ENCODE measurements around the gene CLCN3.

Gene CLCN3

GRCh38 chr4:169644802-169645201 lies 24.4 kb downstream of the CLCN3 start:
- no peak overlapping the region for H3K4me3 ChIP-seq (ENCODE audit: low read depth, low read length)
- DNase-seq (ENCODE audit: low read depth): no peak
- TF ChIP-seq MAX (IDR thresholded peaks at IDR 0.05; ENCODE audit: low read depth, low read length): no peak

GRCh38 chr4:169645627-169646026 lies 25.2 kb downstream of the CLCN3 start:
- no peak for TF ChIP-seq MAX (IDR thresholded peaks at IDR 0.05; ENCODE audit: low read depth, low read length)
- no peak overlapping the region for H3K4me3 ChIP-seq (ENCODE audit: low read depth, low read length)
- no peak for DNase-seq (ENCODE audit: low read depth)

GRCh38 chr4:169649545-169650226 lies 29.3 kb downstream of the CLCN3 start:
- TF ChIP-seq CTCF (IDR thresholded peaks at IDR 0.05; ENCODE audit: low read depth, low read length) (no peak), MYC (IDR thresholded peaks at IDR 0.05; ENCODE audit: low read depth, low read length) (no peak), MAX (IDR thresholded peaks at IDR 0.05; ENCODE audit: low read depth, low read length) (no peak), POLR2A (IDR thresholded peaks at IDR 0.05; ENCODE audit: extremely low read depth, insufficient read length) (no peak)
- DNase-seq (ENCODE audit: low read depth): no peak
- H3K4me3 ChIP-seq (ENCODE audit: low read depth, low read length): no peak overlapping the region

GRCh38 chr4:169650227-169650936 lies 30.0 kb downstream of the CLCN3 start:
- H3K4me3 ChIP-seq (ENCODE audit: low read depth, low read length): no peak overlapping the region
- TF ChIP-seq CTCF (IDR thresholded peaks at IDR 0.05; ENCODE audit: low read depth, low read length) (no peak), POLR2A (IDR thresholded peaks at IDR 0.05; ENCODE audit: extremely low read depth, insufficient read length) (no peak), MAX (IDR thresholded peaks at IDR 0.05; ENCODE audit: low read depth, low read length) (no peak), MYC (IDR thresholded peaks at IDR 0.05; ENCODE audit: low read depth, low read length) (no peak)

GRCh38 chr4:169652535-169652934 lies 32.2 kb downstream of the CLCN3 start:
- TF ChIP-seq MYC (IDR thresholded peaks at IDR 0.05; ENCODE audit: low read depth, low read length): no peak
- no peak for TF ChIP-seq POLR2A (IDR thresholded peaks at IDR 0.05; ENCODE audit: extremely low read depth, insufficient read length)
- no peak for TF ChIP-seq MAX (IDR thresholded peaks at IDR 0.05; ENCODE audit: low read depth, low read length)
- TF ChIP-seq CTCF (IDR thresholded peaks at IDR 0.05; ENCODE audit: low read depth, low read length): no peak
- no peak for DNase-seq (ENCODE audit: low read depth)
- no peak overlapping the region for H3K4me3 ChIP-seq (ENCODE audit: low read depth, low read length)

More at GRCh38 chr4:169650227-169650936, 30.0 kb downstream of the CLCN3 start:
- no peak for DNase-seq (ENCODE audit: low read depth)

GRCh38 chr4:169655401-169655800 lies 35.0 kb downstream of the CLCN3 start:
- no peak for DNase-seq (ENCODE audit: low read depth)
- TF ChIP-seq CTCF (IDR thresholded peaks at IDR 0.05; ENCODE audit: low read depth, low read length) (no peak), MYC (IDR thresholded peaks at IDR 0.05; ENCODE audit: low read depth, low read length) (no peak), POLR2A (IDR thresholded peaks at IDR 0.05; ENCODE audit: extremely low read depth, insufficient read length) (no peak), MAX (IDR thresholded peaks at IDR 0.05; ENCODE audit: low read depth, low read length) (no peak)
- H3K4me3 ChIP-seq (ENCODE audit: low read depth, low read length): no peak overlapping the region

Data from NB4 (cell line).